T47D (cell line): ENCODE measurements around the gene WDR90.
"Not testable (repeated sequence)": the region's sequence is repeated elsewhere in the genome, so short reads cannot be mapped to it uniquely, and the experiment has no call there.

Source experiments
- DNase-seq, 2 experiments: peaks; one replicate each; pipeline versions ENCODE4 v3.0.0 to v3.0.0-alpha.2; 2011 to 2012; ENCODE audit warnings: low read depth in 1 of 2, low spot score in 1 of 2
- JUND ChIP-seq: IDR thresholded peaks from 2 replicates; pipeline ENCODE4 v1.6.1; 2012; ENCODE audit warnings: low read depth
- in situ Hi-C: cut with HindIII; loops from 2 replicates; pipeline ENCODE4 v1.10.0; 2016; ENCODE audit warnings: low sequenced_read_pairs, low pct_unique_long_range_greater_than_20kb

WDR90 gene

GRCh38 chr16:686459-687260 lies 37.5 kb downstream of the WDR90 start:
- in situ Hi-C loops: no loop called here
- TF ChIP-seq JUND: no peak
- no peak for DNase-seq

DNA sequence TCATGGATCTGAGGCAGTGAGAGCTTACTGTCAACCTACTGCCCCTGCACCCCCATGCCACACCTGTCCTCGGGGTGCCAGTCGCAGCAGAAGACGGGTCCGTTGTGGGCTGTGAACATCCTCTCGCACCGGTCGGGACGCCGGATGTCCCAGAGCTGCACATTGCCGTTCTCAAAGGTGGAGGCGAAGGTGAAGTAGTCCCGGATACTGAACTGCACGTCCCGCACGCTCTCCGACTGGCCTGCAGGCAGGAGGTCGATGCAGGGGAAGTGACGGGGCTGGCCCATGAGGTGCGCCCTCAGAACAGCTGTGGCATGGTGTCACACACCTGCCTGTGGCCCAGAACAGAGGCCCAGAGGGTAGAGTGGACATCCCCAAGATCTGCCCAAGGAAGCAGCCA lies 38.3 kb downstream of the WDR90 start:
- in situ Hi-C loops: no loop called here
- DNase-seq: no peak
- TF ChIP-seq JUND: no peak

- TF ChIP-seq JUND: no peak
- DNase-seq: no peak
- in situ Hi-C loops: no loop called here
These were observed 40.2 kb downstream of the WDR90 start for GRCh38 chr16:689175-689897.

DNA sequence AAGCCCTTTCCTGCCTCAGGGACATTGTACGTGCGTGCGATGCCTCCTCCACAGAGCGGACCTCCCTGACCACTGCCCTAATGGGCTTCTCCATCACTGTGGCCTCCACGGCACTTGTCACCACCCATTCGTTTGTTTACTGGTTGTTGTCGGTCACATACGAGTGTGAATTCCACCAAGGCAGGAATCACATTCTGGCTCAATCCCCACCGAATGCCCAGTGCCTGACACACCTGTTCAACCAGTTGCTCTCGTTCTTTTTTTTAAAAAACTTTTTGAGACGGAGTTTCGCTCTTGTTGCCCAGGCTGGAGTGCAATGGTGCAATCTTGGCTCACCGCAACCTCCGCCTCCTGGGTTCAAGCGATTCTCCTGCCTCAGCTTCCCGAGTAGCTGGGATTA lies 42.1 kb downstream of the WDR90 start:
- in situ Hi-C loops: not testable (repeated sequence)
- peak in 1 of 2 experiments; percentile 58 for DNase-seq

DNA sequence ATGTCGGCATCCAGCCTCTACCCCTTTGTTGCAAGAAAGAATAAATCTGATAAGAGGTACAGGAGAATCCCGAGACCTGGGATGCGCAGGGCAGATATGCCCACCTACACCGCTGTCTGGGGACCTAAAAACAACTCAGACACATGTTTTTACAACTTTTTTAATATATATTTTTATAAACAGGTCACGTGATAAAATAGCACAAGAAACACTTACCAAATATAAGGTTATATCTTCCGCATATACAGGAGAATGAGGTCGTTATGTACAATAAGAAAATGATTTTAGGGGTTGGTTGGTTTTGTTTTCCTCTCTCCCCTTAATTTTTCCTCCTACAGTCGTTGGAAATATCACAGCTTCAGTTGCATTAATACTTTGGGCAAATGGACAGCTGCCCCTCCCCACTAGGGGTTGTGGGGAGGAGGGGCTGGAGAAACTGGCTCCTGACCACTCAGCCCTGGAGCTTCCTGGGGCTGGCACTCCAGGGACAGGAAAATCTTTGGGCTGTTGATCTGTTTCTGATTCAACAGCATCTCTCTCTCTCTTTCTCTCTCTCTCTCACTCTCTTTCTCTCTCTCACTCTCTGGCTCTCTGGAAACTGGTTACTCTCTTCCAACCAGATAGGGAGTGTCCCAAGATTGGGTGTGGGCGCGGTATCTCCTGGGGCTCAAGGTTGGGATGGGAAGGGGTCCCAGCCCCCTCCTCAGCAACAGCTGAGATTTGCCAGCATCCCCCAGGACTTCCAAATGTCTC lies 43.4 kb downstream of the WDR90 start:
- in situ Hi-C loops: no loop called here

GRCh38 chr16:693364-693763 lies 44.2 kb downstream of the WDR90 start:
- TF ChIP-seq JUND: no peak
- in situ Hi-C loops: no loop called here
- DNase-seq: no peak

More for the DNA sequence above, 43.4 kb downstream of the WDR90 start:
- no peak for TF ChIP-seq JUND
- no peak for DNase-seq

DNA sequence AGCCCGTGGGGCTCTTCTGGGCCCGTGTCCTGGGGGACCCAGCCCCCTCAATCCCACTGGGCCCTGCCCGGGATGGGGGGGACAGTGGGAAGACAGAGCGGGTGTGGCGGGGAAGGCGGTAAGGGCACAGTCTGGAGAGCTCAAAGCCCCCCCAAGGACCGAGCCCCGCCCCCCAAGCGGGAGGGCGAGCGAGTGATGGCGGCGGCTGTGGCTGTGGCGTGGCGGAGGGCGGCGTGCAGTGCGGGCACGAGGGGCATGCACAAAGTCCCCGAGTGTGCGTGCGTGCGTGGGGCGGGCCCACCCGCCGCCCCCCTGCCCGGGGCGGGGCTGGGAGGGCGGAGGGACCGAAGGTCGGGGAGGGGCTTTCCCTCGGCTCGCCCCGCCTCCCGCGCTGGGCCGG lies 44.6 kb downstream of the WDR90 start:
- no peak for TF ChIP-seq JUND
- DNase-seq: no peak
- in situ Hi-C loops: no loop called here

GRCh38 chr16:694187-694862 lies 45.2 kb downstream of the WDR90 start:
- no peak for TF ChIP-seq JUND
- in situ Hi-C loops: no loop called here
- no peak for DNase-seq

GRCh38 chr16:694863-695354 lies 45.7 kb downstream of the WDR90 start:
- no peak for DNase-seq
- TF ChIP-seq JUND: no peak
- in situ Hi-C loops: no loop called here

DNA sequence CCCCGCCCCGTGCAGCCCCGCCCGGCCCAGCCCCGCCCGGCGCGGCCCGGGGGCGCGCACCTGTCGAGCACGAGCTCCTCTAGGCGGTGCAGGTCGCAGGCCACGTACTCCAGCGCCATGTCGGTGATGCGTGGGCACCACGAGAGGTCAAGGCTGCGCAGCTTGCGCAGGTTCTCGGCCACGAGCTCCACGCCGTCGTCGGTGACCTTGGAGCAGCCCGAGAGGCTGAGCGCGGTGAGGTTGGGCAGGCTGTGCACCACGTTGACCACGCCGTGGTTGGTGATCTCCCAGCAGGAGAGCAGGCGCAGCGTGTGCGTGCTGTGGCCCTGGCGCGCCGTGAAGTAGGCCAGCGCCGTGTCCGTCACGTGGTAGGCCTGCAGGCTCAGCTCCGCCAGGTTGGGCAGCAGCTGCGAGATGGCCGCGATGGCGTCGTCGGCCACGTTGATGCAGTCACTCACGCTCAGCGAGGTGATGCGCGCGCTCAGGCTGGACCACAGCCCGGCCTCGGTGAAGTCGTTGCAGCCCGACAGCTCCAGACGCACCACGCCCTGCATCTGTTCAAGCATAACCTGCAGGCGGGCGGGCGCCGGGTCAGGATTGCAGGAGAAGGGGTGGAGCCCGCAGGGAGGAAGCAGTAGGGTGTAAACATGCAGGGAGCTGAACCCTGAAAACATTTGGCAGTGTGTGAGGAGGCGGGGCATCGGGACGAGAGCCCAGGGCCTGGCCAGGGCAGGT lies 46.4 kb downstream of the WDR90 start:
- no peak for TF ChIP-seq JUND
- in situ Hi-C loops: no loop called here
- DNase-seq: no peak

GRCh38 chr16:698911-699671 lies 49.9 kb downstream of the WDR90 start:
- DNase-seq: no peak
- TF ChIP-seq JUND: no peak
- in situ Hi-C loops: no loop called here
